DMS114 treated with DMSO at 0.1 percent for 48 hours (cell line): ENCODE data around the gene METTL17.
"Not testable (repeated sequence)": the region's sequence is repeated elsewhere in the genome, so short reads cannot be mapped to it uniquely, and the experiment has no call there.

Source experiments
- DNase-seq: peaks from one replicate; lab custom pipeline; 2025; ENCODE audit not compliant: unreplicated experiment; lab: John Stamatoyannopoulos, UW

The METTL17 gene, protein sequence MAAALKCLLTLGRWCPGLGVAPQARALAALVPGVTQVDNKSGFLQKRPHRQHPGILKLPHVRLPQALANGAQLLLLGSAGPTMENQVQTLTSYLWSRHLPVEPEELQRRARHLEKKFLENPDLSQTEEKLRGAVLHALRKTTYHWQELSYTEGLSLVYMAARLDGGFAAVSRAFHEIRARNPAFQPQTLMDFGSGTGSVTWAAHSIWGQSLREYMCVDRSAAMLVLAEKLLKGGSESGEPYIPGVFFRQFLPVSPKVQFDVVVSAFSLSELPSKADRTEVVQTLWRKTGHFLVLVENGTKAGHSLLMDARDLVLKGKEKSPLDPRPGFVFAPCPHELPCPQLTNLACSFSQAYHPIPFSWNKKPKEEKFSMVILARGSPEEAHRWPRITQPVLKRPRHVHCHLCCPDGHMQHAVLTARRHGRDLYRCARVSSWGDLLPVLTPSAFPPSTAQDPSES

DNA sequence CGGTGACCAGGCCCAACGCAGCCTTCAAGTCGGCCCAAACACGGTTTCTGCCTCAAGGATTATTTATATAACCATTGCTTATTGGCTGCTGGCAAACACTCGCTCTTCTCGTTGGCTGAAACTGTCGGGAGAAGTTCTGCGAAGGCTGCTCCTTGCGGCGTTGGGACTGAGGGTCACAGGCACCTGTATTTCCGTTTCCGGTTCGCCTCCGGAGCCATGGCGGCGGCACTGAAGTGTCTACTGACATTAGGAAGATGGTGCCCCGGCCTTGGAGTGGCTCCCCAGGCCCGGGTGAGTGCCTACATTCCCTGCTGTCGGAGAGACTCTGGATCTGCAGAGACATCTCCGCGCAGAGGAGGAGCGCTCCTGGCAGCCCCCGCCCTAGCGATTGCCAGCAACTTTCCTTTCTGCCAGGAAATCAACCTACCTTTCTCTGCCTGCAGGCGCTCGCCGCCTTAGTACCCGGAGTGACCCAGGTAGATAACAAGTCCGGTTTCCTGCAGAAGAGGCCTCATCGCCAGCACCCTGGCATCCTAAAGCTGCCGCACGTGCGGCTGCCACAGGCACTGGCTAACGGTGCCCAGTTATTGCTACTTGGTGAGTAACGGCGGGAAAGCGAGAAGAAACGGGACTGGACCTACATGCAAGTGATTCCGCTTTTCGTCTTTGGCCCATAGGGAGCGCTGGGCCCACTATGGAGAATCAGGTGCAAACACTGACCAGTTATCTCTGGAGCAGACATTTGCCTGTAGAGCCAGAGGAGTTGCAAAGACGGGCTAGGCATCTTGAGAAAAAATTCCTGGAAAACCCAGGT is at the start of gene METTL17:
Gene METTL17, plus strand, starts transcription at position 194 of the 814 bp plus-strand sequence. Its CDS starts 23 bp downstream, at position 217.
- DNase-seq, result peak; percentile 95

DNA sequence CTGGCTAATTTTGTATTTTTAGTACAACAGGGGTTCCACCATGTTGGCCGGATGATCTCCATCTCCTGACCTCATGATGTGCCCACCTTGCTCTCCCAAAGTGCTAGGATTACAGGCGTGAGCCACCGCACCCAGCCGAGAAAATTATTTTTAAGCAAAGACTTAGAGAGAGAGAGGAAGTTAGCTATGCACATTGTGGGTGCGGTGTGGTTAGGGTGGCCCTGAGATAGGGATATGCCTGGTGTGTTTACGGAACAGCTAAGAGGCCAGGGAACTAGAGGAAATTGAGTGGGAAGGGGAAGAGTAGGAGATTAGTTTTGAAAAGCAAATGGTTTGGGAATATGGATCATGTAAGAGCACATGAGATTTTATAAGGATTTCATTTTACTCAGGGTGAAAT is 44.6 kb upstream of the METTL17 start:
- DNase-seq, result not testable (repeated sequence)

DNA sequence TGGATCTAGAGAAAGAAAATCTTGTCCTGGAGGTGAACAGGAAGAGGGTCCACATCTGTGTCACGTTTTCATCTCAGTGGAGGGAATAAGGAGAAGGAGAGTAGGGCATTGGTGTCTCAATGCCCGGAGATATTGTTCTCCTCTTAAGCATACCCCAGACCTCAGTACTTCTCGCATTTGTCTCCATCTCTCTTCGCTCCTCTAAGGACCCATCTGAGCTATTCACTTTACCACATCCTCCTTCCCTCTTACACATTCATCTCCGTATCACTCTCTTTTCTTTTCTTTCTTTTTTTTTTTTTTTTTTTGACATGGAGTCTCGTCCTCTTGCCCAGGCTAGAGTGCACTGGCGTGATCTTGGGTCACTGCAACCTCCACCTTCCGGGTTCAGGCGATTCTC is 43.1 kb upstream of the METTL17 start:
- DNase-seq, result not testable (repeated sequence)

DNA sequence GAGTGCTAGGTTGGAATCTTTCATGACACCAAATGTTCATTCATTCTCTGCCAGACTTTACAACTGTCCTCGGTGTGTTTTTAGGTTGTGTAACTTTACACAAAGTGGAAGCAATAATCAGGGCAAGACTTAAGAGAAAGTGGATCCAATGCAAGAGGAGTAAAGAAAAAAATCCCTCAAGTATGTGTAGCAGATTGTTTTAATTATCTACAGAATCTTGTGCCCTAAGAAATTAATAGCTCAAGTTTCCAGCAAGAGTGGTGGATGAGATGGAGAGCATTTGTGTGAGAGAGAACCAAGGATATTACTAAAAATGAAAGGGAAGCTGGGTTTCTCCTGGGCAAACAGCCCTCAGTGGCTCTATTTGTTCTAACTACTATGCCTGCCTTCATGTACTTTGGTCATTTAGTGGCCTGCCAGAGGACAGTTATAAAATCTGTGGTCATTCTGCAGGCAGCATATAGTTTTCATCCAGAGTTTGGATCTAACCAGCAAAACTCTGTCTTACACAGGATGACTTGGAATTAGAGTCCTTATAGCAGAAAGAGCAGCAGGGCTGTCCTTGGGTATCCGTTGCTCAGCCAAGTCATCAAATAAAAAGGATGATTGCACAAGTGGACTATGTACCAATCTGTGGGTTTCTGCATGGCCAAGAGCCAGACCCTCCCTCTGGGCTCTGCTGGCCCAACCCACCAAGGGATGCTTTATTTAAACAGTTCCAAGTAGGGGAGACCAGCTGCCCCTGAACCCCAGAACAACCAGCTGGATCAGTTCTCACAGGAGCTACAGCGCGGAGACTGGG is 34.8 kb upstream of the METTL17 start, which contains the start of gene RNASE2:
Gene RNASE2, plus strand, starts transcription at position 752 of the 802 bp plus-strand sequence. CDS start 285 bp downstream, outside the sequence.
- DNase-seq, result not testable (repeated sequence)

DNA sequence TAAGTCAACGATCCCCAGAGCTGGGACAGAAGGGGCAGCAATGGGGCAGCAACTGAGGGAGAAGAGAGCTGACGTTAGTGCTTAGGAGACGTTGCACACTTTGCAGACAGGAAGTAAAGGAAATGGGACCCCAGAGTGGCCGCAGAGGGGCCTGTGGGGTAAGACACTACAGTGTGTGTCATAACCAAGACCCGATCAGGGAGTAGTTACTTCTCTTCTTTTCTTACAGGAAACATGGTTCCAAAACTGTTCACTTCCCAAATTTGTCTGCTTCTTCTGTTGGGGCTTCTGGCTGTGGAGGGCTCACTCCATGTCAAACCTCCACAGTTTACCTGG is 34.3 kb upstream of the METTL17 start:
- not testable (repeated sequence) for DNase-seq

DNA sequence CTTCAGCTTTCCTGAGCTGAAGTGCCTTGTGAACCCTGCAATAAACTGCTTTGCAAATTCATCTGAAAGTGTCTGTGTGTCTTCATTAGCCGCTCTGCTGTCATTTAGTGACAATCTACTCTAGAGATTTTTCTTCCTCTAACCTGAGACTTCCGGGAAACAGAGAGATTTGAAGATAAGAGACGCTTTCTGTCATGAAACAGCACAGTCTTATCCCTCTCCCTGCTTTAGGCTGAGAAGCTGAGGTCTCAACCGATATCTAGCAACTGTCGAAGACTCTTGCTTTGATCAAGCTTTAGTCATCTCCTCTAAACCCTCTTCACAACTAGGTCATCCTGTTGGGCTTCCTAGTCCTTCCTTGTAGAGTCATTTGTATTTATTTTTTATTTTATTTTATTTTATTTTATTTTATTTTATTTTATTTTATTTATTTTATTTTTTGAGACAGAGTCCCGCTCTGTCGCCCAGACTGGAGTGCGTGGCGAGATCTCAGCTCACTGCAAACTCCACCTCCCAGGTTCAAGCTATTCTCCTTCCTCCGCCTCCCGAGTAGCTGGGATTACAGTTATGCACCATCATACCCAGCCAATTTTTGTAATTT is 33.3 kb upstream of the METTL17 start:
- no peak for DNase-seq

DNA sequence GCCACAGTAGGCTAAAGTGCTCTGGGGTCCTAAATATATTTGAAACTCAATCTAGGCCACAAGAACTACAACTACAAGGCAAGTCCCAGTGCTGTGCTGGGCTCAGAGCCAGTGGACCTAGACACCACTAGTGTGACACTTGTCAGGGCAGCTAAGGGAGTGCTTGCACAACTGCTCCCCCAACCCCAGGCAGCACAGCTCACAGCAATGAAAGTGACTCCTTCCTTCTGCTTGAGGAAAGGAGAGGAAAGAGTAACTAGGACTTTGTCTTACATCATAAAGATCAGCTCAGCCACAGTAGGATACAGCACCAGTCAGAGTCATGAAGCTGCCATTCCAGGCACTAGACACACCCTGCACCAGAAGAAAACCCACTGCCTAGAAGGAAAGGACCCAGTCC is 30.8 kb upstream of the METTL17 start:
- not testable (repeated sequence) for DNase-seq

DNA sequence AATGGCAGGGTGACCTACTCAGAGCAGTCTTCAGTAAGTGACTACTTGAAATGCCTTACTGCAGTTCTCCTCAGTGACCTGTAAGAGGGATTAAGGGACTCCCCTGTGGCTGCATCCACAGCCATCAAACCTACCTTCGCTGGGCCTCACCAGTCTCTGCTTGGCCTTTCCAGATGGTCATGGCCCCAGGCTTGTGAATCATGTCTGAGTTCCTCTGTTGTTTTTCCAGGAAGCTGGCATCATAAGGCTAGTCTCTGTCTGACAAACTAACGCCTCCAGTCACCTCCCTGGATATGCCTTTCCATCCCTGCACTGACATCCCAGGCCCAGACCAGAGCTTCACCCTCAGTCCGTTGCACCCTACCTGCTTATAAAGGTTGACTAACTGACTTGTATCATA is 20.4 kb upstream of the METTL17 start:
- DNase-seq, result no peak

DNA sequence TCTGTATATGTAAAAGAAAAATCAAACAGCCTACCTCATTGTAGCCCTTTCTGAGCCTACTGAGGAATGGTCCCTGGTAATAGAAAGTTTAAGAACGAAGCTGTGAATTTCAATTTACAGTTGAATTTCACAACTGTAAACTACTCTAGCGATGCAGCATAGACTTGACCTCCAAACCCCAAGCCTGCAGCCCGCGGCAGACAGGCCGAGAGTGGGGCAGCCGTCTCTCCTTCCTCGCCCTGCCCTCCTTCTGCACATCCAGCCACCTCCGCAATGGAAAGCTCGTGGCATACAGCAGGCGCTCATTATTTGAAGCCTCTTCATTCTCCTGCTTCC is 19.2 kb upstream of the METTL17 start:
- DNase-seq, result no peak

DNA sequence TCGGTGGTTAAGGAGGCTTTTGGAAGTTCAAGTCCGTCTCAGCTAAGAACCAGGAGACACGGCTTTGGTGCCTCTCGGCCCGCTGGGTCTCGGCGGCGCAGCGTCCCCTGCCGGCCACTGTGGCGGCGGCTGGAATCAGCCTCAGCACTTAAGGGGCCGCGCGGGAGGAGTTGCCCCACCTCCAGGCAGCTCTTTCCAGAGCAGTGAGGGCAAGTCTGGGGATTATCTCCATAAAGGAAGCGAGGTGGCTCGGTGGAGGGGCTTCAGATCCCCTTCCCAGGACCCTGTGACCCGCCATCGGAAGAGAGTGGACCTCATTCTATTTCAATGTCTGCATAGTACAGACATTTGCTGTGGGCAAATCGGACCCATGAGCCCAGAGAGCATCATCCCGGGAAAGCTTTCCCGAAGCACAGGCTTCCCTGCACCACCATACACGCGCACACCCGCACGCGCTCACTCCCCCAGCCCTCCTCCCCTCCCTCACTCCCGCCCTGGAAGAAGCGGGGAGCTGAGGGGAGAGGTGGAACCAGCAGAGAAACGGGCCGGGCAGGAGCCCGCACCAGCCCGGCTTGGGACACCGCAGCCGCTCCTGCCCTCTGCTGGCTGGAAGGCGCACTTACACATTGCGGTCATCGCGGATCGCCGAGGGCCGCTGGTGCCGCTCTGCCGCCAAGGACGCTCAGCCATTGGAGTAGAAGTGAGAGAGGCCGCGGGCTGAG is 18.6 kb upstream of the METTL17 start:
- peak; percentile 61 for DNase-seq

DNA sequence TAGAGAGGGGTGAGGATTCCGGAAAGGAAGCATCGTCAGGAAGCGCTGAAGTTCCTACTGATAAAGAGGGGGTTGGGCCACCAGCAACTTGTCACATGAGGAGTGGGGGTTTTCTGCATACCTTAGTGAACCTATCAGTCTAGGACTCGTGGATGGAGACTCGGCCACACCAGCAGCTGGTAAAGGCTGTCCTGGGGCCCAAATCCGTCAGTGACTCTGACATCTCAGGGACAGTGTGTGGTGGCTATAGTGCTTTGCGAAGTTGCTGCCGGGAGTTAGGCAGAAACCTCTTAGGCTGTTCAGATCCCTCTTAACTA is 18.1 kb upstream of the METTL17 start:
- DNase-seq, result no peak

DNA sequence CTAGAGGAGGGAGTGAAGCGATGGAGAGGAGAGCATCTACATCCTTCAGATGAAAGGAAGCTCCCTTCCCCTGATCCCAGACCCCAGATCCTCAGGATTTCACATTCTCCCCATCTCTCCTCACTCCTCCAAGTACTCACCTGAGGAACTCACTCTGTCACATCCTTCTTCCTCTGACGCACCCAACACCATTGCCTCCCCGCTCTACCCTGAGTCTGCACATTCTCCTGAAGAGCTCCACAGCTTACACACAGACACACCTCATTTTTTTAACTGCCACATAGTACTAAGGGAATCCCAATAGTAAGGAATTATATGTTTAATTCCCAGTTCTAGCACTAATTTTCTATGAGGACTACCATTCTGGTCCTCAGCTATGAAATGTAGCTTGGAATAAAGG is 16.3 kb upstream of the METTL17 start:
- DNase-seq, result no peak

DNA sequence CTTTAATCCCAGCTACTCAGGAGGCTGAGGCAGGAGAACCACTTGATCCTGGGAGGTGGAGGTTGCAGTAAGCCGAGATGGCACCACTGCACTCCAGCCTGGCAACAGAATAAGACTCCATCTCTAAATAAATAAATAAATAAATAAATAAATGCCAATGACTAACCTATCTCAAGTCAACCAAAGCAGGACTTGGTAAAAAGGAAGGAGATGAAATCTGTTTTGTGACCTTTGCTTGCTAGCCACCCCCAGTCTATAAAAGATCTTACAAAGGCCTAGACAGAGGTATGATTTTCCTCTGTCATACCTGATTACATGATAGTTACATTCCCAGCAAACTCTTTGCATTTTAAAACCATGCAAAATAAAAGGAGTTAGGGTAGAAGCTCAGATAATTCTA is 13.5 kb upstream of the METTL17 start:
- DNase-seq, result no peak

DNA sequence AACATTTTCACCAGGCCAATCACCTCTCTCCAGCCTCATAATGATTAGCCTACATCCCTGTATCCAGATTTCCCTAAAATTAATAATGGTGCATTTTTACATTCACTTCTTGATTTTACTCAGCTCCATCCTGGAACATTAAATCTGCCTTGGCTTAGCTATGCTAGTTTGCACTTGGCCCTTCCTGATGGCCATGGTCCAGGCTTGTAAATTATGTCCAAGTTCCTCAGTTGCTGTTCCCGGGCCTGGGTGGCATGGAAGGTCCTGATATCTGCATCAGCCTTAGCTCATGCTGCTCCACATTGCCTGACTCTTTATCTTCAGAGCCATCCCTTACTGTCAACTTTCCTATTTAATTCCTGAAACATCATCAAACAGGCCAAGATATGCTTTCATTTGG is 11.1 kb upstream of the METTL17 start:
- DNase-seq, result no peak

DNA sequence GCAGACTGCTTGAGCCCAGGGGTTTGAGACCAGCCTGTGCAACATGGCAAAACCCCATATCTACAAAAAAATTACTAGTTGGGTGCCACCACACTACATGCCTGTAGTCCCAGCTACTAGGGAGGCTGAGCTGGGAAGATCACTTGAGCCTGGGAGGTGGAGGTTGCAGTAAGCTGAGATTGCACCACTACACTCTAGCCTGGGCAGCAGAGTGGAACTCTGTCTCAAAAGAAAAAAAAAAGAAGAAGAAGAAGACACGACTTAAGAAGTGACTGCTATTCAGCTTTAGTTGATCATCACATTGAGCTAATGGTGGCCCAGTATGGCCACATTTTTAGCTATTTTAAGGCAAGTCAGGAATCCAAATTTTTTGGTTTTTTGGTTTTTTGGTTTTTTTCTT is 8.9 kb upstream of the METTL17 start:
- no peak for DNase-seq

DNA sequence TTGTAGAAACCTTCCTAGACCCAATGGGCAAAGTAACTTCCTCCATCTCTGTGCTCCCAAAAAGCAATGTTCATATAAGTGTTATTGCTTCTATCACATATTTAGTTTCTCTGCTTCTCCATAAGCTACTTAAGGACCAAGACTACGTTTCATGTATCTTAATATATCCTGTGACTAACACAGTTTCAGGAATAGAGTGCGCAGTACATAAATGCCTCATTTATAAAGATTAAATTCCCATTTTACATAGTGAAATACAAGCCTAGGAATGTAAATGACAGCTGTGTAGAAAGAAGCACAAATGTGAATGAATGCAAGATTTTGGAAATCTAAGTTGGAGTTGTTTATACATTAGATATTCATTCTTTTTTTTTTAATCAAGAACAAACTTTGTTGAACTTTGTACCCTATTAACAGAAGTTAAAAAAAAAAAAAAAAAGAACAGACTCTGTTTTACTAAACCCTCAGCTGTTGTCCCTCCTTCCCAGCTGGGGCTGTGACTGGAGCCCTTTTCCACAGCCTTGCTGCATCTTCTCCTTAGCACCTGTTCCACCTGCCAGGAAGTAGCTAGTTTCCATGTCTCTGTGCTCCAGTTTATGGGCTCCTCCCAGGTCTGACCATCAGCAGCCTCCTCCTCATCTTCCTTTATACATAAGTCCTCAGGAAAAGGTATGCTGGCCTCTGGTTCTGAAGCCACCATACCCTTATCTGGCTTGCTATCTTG is 7.0 kb upstream of the METTL17 start:
- no peak for DNase-seq

DNA sequence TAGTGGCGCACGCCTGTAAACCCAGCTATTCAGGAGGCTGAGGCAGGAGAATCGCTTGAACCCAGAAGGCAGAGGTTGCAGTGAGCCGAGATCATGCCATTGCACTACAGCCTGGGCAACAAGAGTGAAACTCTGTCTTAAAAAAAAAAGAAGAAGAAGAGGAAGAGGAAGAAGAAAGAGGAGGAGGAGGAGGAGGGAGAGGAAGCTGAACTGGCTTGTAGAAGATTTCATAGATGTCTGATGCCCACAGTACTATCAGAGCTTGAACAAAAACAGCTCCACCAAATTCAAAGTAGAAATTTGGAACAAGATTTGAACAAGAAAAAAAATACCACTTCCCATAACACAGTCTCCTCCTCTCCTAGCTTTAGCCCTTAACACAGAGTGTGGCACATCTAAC is 4.1 kb upstream of the METTL17 start:
- not testable (repeated sequence) for DNase-seq

DNA sequence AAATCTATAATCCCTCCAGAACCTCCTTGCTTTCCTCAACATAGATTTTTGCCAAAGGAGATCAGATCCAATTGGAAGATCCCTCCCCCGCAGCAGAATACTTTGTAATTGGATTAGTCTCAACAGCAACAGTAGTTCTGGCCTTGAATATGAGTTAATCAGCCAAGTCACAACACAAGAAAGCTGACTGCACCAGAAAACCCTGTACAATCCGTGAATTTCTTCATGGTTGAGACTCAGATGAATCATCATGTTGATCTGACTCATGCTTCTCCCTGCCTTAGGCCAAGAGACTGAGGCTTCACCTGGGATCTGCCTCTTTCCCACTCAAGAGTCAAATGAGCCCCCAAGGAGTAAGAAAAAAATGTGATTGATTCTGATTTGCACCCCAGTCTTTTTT is 3.0 kb upstream of the METTL17 start:
- DNase-seq, result no peak

DNA sequence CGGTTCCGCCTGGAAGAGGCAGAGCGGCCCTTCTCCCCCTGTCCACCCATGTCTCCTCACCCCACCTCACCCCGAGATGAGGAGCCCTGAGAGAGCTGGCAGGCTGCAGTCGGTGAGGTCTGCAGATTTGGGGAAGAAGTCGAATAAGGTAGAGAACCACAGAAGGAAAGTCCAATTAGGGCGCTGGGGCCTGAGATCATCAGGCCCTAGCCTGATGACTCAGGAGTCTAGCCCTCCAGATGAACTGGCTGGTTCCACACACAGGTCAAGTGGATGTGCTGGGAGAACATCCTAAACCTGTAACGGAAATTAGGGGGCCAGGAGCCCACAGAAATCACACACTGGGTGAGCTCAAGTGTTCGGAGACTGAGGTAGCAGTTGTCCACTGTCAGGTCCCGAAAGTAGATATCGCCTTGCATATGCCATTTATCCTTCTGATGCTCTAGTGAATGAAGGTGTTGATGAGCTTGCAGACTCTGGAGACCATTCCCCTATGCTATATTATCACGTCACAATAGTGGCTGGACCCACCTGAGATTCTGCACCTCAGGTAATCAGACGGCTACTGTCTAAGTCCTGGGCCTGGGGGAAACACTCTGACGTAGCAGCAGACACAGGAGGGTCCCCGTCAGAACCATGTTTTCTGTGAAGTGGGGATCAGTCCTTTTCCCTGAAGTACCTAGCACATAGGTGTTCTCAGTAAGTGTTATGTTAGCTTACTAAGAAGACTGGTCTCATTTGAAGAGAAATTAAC is 886 bp upstream of the METTL17 start:
- no peak for DNase-seq
